Measurements from ENCODE around the gene MRPL27.

DNA sequence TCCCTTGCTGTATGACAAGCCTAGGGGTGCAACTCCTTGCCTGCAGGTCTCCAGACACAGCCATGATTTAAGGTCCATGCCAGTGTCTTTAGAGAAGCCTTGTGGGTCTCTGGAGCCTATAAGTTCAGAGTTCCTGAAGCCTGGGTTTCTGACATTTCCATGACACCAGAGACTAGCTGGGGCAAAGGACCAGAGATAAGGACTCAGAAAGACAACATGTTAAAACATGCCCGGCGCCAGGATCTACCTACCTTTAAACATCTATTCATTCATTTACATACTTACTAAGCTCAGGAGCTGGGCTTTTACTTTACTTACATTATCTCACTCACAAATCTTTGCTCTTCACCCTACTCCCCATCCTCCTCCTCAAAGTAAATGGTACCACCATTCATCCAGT is 1.5 kb downstream of the MRPL27 start:
- TF ChIP-seq, protein P1, sequence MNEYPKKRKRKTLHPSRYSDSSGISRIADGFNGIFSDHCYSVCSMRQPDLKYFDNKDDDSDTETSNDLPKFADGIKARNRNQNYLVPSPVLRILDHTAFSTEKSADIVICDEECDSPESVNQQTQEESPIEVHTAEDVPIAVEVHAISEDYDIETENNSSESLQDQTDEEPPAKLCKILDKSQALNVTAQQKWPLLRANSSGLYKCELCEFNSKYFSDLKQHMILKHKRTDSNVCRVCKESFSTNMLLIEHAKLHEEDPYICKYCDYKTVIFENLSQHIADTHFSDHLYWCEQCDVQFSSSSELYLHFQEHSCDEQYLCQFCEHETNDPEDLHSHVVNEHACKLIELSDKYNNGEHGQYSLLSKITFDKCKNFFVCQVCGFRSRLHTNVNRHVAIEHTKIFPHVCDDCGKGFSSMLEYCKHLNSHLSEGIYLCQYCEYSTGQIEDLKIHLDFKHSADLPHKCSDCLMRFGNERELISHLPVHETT (tag by site-specific recombination; IDR thresholded peaks at IDR 0.05) = no peak
- no peak for TF ChIP-seq SALL2 (tag by site-specific recombination; IDR thresholded peaks at IDR 0.05; ENCODE audit: borderline replicate concordance)
- TF ChIP-seq ZBTB20 (tag by site-specific recombination; IDR thresholded peaks at IDR 0.05) = no peak
- TF ChIP-seq, protein P2, sequence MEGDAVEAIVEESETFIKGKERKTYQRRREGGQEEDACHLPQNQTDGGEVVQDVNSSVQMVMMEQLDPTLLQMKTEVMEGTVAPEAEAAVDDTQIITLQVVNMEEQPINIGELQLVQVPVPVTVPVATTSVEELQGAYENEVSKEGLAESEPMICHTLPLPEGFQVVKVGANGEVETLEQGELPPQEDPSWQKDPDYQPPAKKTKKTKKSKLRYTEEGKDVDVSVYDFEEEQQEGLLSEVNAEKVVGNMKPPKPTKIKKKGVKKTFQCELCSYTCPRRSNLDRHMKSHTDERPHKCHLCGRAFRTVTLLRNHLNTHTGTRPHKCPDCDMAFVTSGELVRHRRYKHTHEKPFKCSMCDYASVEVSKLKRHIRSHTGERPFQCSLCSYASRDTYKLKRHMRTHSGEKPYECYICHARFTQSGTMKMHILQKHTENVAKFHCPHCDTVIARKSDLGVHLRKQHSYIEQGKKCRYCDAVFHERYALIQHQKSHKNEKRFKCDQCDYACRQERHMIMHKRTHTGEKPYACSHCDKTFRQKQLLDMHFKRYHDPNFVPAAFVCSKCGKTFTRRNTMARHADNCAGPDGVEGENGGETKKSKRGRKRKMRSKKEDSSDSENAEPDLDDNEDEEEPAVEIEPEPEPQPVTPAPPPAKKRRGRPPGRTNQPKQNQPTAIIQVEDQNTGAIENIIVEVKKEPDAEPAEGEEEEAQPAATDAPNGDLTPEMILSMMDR (tag by site-specific recombination; IDR thresholded peaks at IDR 0.05) = no peak
- TF ChIP-seq, protein P3, sequence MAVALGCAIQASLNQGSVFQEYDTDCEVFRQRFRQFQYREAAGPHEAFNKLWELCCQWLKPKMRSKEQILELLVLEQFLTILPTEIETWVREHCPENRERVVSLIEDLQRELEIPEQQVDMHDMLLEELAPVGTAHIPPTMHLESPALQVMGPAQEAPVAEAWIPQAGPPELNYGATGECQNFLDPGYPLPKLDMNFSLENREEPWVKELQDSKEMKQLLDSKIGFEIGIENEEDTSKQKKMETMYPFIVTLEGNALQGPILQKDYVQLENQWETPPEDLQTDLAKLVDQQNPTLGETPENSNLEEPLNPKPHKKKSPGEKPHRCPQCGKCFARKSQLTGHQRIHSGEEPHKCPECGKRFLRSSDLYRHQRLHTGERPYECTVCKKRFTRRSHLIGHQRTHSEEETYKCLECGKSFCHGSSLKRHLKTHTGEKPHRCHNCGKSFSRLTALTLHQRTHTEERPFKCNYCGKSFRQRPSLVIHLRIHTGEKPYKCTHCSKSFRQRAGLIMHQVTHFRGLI (tag by site-specific recombination; IDR thresholded peaks at IDR 0.05) = no peak
- no peak for TF ChIP-seq ZNF623 (tag by site-specific recombination; IDR thresholded peaks at IDR 0.05)
- TF ChIP-seq ZNF302 (tag by site-specific recombination; IDR thresholded peaks at IDR 0.05; ENCODE audit: low read depth) = no peak
- no peak for TF ChIP-seq KLF16 (tag by site-specific recombination; IDR thresholded peaks at IDR 0.05)
- TF ChIP-seq ZNF792 (tag by site-specific recombination; IDR thresholded peaks at IDR 0.05) = no peak
- no peak for TF ChIP-seq ZNF274 (IDR thresholded peaks at IDR 0.05; ENCODE audit: low read length)
- TF ChIP-seq ZNF274 (tag by site-specific recombination; IDR thresholded peaks at IDR 0.05; ENCODE audit: borderline replicate concordance) = no peak
- no peak for TF ChIP-seq ZNF561 (tag by site-specific recombination; IDR thresholded peaks at IDR 0.05; ENCODE audit: borderline replicate concordance)
- no peak for TF ChIP-seq TCF7L2 (IDR thresholded peaks at IDR 0.05; ENCODE audit: borderline replicate concordance, low read depth, low read length)
